Hepatocyte (in vitro differentiated cells): ENCODE data around the gene ZIM2.

ENCODE experiments used
- EZH2 ChIP-seq: fragments of 200-600 bp; sonication (generic); IDR thresholded peaks from 2 replicates; pipeline ENCODE4 v1.6.1; 2016; ENCODE audit warnings: antibody characterized with exemption, mild to moderate bottlenecking, borderline replicate concordance
- EZH2phosphoT487 ChIP-seq: fragments of 200-600 bp; sonication (generic); IDR thresholded peaks from one replicate; pipeline ENCODE4 v1.6.1; 2018; ENCODE audit warnings: antibody characterized with exemption, mild to moderate bottlenecking, low read depth, moderate library complexity; ENCODE audit not compliant: unreplicated experiment, severe bottlenecking
- TF ChIP-seq, protein P1 (sequence below): fragments of 200-600 bp; sonication (generic); IDR thresholded peaks from 2 replicates; pipeline ENCODE4 v1.5.1; 2016; ENCODE audit warnings: antibody characterized with exemption, mild to moderate bottlenecking; ENCODE audit not compliant: poor library complexity

DNA sequence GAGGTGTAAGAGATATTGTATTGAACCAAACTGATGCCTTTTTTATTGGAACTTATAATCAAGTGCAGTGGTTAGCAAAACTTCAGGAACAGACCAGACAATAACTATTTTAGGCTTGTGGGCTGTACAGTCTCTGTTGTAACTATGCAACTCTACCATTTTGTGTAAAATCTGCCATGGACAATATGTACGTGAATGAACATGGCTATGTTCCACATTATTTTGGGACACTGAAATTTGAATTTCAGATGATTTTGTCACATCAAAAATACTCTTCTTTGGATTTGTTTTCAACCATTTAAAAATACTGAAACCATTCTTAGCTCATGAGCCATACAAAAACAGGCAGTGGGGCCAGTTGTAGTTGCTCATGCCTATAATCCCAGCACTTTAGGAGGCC, 27.9 kb upstream of the ZIM2 start:
- TF ChIP-seq, protein P1, sequence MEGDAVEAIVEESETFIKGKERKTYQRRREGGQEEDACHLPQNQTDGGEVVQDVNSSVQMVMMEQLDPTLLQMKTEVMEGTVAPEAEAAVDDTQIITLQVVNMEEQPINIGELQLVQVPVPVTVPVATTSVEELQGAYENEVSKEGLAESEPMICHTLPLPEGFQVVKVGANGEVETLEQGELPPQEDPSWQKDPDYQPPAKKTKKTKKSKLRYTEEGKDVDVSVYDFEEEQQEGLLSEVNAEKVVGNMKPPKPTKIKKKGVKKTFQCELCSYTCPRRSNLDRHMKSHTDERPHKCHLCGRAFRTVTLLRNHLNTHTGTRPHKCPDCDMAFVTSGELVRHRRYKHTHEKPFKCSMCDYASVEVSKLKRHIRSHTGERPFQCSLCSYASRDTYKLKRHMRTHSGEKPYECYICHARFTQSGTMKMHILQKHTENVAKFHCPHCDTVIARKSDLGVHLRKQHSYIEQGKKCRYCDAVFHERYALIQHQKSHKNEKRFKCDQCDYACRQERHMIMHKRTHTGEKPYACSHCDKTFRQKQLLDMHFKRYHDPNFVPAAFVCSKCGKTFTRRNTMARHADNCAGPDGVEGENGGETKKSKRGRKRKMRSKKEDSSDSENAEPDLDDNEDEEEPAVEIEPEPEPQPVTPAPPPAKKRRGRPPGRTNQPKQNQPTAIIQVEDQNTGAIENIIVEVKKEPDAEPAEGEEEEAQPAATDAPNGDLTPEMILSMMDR, result no peak
- no peak for TF ChIP-seq EZH2
- no peak for TF ChIP-seq EZH2phosphoT487
